Mesothelial cell of epicardium (in vitro differentiated cells): Measurements from ENCODE around the gene ZNF655. TPM values are rescaled to one million over a fixed set of nuclear protein-coding genes. Genes with fewer than 3 reads are reported as not detected.

Experiments
- DNase-seq, 2 experiments: peaks; one replicate each; pipeline ENCODE4 v3.0.0; 2021; ENCODE audit warnings: low spot score in 2 of 2; ENCODE audit not compliant: unreplicated experiment in 2 of 2
- H3K27ac Mint-ChIP-seq: 2 replicates; pipeline ENCODE4 v1.8.0; 2021; ENCODE audit warnings: mixed read lengths
- H3K27me3 Mint-ChIP-seq: 2 replicates; pipeline ENCODE4 v1.8.0; 2021; ENCODE audit warnings: low read depth, mixed read lengths
- H3K36me3 Mint-ChIP-seq: 2 replicates; pipeline ENCODE4 v1.8.0; 2021; ENCODE audit warnings: mixed read lengths
- H3K4me1 Mint-ChIP-seq: 2 replicates; pipeline ENCODE4 v1.8.0; 2021; ENCODE audit warnings: mixed read lengths
- H3K4me3 Mint-ChIP-seq: 2 replicates; pipeline ENCODE4 v1.8.0; 2021; ENCODE audit warnings: mild to moderate bottlenecking, moderate library complexity, mixed read lengths
- H3K9me3 Mint-ChIP-seq: 2 replicates; pipeline ENCODE4 v1.8.0; 2021; ENCODE audit warnings: mixed read lengths
- total RNA-seq: library from RNA; stranded (reverse); gene quantifications from 3 replicates; pipeline ENCODE4 v1.2.1, GENCODE V29; 2021
- TF ChIP-seq, protein P1 (sequence below): fragments of 200-600 bp; sonication (generic); IDR thresholded peaks from one replicate; pipeline ENCODE4 v1.5.0; 2021; ENCODE audit warnings: antibody characterized with exemption; ENCODE audit not compliant: unreplicated experiment

Gene ZNF655, protein sequence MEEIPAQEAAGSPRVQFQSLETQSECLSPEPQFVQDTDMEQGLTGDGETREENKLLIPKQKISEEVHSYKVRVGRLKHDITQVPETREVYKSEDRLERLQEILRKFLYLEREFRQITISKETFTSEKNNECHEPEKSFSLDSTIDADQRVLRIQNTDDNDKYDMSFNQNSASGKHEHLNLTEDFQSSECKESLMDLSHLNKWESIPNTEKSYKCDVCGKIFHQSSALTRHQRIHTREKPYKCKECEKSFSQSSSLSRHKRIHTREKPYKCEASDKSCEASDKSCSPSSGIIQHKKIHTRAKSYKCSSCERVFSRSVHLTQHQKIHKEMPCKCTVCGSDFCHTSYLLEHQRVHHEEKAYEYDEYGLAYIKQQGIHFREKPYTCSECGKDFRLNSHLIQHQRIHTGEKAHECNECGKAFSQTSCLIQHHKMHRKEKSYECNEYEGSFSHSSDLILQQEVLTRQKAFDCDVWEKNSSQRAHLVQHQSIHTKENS
- total RNA-seq = 83.5 to 84.9 TPM (median 84.7 TPM) in 3 replicates

DNA sequence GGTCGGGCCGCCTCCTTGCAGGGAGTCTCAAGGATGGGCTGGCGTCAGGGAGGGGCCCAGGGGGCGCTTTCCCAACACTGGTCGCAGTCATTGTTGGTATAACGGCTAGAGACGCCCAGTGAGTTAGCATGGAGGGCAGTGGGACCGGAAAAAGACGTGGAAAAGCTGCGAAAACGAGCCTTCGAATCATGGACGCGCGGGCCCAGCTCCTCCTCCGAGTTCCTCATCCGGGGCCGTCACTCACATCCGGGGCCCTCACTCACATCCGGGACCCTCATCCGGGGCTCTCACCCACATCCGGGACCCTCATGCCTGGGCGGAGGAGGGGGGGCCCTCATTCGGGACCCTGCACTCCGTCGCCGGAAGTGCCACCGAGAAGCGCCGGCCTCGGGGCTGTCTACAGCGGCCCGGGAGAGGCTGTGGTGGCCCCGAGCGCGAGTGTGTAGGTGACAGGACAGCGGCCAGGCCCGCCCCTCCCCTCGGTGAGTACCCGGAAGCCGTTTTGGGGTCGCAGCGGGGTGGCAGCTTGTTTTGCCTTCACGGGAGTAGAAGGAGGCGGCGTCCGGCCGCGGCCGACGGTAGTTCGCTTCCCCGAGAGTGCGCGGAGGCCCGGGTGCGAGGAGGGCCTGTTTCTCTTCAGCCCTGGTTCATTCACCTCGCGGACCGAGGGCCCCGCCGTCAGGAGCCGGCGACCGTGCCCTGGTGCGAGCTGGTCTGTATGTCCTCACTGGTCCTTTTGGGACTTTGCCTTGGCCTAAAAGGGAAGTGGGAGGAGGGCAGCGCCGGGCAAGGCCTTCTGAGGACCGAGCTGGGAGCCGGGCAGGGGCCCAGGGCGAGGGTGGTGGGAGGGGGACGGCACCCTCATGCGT lies at the start of gene ZNF655:
Gene ZNF655 (plus strand): TSS at position 337 of the 869 bp plus-strand sequence. CDS start 1,918 bp downstream, outside the sequence.
- DNase-seq = peak; percentile 85 to 96
- Mint-ChIP-seq H3K27me3 (no peaks in the 10 kb centered on the region), H3K36me3 (peaks cover 22% of the 10 kb centered on the region), H3K9me3 (no peaks in the 10 kb centered on the region), H3K27ac (peak within 1 kb of the TSS; percentile 94), H3K4me1 (peaks cover 12% of the 10 kb centered on the region), H3K4me3 (peak within 1 kb of the TSS; percentile 96)
- TF ChIP-seq, protein P1, sequence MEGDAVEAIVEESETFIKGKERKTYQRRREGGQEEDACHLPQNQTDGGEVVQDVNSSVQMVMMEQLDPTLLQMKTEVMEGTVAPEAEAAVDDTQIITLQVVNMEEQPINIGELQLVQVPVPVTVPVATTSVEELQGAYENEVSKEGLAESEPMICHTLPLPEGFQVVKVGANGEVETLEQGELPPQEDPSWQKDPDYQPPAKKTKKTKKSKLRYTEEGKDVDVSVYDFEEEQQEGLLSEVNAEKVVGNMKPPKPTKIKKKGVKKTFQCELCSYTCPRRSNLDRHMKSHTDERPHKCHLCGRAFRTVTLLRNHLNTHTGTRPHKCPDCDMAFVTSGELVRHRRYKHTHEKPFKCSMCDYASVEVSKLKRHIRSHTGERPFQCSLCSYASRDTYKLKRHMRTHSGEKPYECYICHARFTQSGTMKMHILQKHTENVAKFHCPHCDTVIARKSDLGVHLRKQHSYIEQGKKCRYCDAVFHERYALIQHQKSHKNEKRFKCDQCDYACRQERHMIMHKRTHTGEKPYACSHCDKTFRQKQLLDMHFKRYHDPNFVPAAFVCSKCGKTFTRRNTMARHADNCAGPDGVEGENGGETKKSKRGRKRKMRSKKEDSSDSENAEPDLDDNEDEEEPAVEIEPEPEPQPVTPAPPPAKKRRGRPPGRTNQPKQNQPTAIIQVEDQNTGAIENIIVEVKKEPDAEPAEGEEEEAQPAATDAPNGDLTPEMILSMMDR = no peak

DNA sequence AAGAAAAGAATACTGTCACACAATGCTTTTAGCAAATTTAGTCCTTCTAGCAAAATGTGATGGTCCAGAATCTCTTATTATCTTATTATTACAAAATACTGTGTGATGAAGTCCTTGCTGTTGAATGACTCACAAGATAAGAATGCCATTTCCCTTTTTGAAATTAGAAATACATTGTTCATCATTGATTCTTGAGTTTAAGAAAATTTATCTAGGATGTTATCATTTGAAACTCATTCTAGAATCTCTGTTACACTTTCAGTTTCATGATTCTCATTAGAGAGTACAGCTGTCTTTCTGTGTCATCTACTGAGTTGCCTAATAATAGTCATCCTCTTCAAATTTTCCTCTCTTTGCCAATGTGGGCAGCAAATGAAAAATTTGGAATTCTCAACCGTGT lies 44.4 kb upstream of the ZNF655 start:
- DNase-seq = no peak
- H3K36me3 Mint-ChIP-seq = peaks cover 29% of the 10 kb centered on the region
- TF ChIP-seq, protein P1 = no peak
- no peaks in the 10 kb centered on the region for H3K4me1 Mint-ChIP-seq
- H3K27ac Mint-ChIP-seq = no peak overlapping the region
- no peak overlapping the region for H3K4me3 Mint-ChIP-seq
- no peaks in the 10 kb centered on the region for H3K27me3 Mint-ChIP-seq
- no peaks in the 10 kb centered on the region for H3K9me3 Mint-ChIP-seq

DNA sequence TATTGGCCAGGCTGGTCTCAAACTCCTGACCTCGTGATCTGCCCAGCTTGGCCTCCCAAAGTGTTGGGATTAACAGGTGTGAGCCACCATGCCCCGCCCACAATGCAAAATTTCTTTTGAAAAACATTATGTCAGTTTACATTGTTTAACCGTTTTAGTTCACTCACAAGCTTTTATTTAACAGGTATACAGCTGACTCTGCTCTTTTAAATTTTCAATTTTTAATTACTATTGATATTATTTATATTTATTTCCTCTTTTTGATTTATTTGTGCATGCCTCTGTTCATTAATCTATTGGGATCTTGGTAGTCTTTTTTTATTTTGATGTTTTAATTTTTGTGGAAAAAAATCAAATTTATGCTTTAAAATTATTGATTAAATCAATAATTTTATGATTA lies 37.0 kb upstream of the ZNF655 start:
- H3K27me3 Mint-ChIP-seq = no peaks in the 10 kb centered on the region
- no peaks in the 10 kb centered on the region for H3K4me1 Mint-ChIP-seq

DNA sequence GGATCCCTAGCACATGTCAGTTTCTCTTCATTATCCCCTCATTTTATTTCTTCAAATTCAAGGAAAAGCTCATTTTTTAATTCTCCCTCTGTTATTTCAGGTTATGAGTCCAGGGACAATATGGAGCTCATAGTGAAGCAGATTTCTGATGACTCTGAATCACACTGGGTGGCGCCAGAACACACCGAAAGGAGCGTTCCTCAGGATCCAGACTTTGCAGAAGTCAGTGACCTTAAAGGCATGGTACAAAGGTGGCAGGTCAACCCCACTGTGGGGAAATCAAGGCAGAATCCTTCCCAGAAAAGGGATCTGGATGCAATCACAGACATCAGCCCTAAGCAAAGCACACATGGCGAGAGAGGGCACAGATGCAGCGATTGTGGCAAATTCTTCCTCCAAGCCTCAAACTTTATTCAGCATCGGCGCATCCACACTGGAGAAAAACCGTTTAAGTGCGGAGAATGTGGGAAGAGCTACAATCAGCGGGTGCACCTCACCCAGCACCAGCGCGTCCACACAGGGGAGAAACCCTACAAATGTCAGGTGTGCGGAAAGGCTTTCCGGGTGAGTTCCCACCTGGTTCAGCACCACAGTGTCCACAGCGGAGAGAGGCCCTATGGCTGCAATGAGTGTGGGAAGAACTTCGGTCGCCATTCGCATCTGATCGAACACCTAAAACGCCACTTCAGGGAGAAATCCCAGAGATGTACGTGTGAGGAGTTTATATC lies 32.6 kb upstream of the ZNF655 start:
- no peak overlapping the region for H3K4me3 Mint-ChIP-seq
- no peak for DNase-seq
- H3K27ac Mint-ChIP-seq = no peak overlapping the region
- TF ChIP-seq, protein P1 = no peak
- no peaks in the 10 kb centered on the region for H3K4me1 Mint-ChIP-seq
- H3K36me3 Mint-ChIP-seq = peaks cover 59% of the 10 kb centered on the region
- H3K27me3 Mint-ChIP-seq = no peaks in the 10 kb centered on the region
- H3K9me3 Mint-ChIP-seq = peaks cover 19% of the 10 kb centered on the region

More for the DNA sequence above, 37.0 kb upstream of the ZNF655 start:
- TF ChIP-seq, protein P1 = no peak
- peaks cover 38% of the 10 kb centered on the region for H3K36me3 Mint-ChIP-seq
- H3K4me3 Mint-ChIP-seq = no peak overlapping the region
- DNase-seq = no peak
- no peak overlapping the region for H3K27ac Mint-ChIP-seq
- no peaks in the 10 kb centered on the region for H3K9me3 Mint-ChIP-seq

DNA sequence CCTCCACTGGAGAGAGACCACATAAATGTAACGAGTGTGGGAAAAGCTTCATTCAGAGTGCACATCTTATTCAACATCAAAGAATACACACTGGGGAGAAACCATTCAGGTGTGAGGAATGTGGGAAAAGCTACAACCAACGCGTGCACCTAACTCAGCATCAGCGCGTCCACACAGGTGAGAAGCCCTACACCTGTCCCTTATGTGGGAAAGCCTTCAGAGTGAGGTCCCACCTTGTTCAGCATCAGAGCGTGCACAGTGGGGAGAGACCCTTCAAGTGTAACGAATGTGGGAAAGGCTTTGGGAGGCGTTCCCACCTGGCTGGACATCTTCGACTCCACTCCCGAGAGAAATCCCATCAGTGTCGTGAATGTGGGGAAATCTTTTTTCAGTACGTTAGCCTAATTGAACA lies 27.1 kb upstream of the ZNF655 start:
- Mint-ChIP-seq H3K27ac (no peak overlapping the region), H3K4me1 (no peaks in the 10 kb centered on the region), H3K27me3 (no peaks in the 10 kb centered on the region), H3K4me3 (no peak overlapping the region), H3K9me3 (peaks cover 57% of the 10 kb centered on the region), H3K36me3 (peaks cover 79% of the 10 kb centered on the region)
- TF ChIP-seq, protein P1 = no peak
- no peak for DNase-seq
